HG03064 (cell line): ENCODE results near the gene XXYLT1.
A peak's percentile ranks its signal among the peaks of the same experiment; 100 is the strongest.
"Not testable (repeated sequence)": the region's sequence is repeated elsewhere in the genome, so short reads cannot be mapped to it uniquely, and the experiment has no call there.

ENCODE experiments used
- ATAC-seq: cut with Tn5 transposase; IDR thresholded peaks from one replicate; pipeline ENCODE4 v1.9.1; 2021; ENCODE audit warnings: low read depth; ENCODE audit not compliant: unreplicated experiment

The XXYLT1 gene

GRCh38 chr3:195117978-195118581 lies 152.9 kb downstream of the XXYLT1 start:
- no peak for ATAC-seq

- no peak for ATAC-seq
These were observed 154.4 kb downstream of the XXYLT1 start for GRCh38 chr3:195116407-195117185.

GRCh38 chr3:195115600-195116406 lies 155.2 kb downstream of the XXYLT1 start:
- no peak for ATAC-seq

GRCh38 chr3:195114786-195115599 lies 156.0 kb downstream of the XXYLT1 start:
- no peak for ATAC-seq

- ATAC-seq: no peak
These were observed 157.2 kb downstream of the XXYLT1 start for GRCh38 chr3:195113536-195114425.

GRCh38 chr3:195113048-195113447 lies 157.9 kb downstream of the XXYLT1 start:
- ATAC-seq: no peak

GRCh38 chr3:195112361-195112791 lies 158.6 kb downstream of the XXYLT1 start:
- ATAC-seq: no peak

- no peak for ATAC-seq
These were observed 159.2 kb downstream of the XXYLT1 start for GRCh38 chr3:195111766-195112165.

GRCh38 chr3:195111319-195111705 lies 159.6 kb downstream of the XXYLT1 start:
- ATAC-seq: no peak

- ATAC-seq: no peak
These were observed 160.2 kb downstream of the XXYLT1 start for GRCh38 chr3:195110647-195111318.

GRCh38 chr3:195109098-195109657 lies 161.8 kb downstream of the XXYLT1 start:
- no peak for ATAC-seq

GRCh38 chr3:195107593-195107992 lies 163.4 kb downstream of the XXYLT1 start:
- ATAC-seq: no peak

- not testable (repeated sequence) for ATAC-seq
These were observed 163.9 kb downstream of the XXYLT1 start for GRCh38 chr3:195107031-195107430.

- ATAC-seq: peak; percentile 69
These were observed 164.5 kb downstream of the XXYLT1 start for GRCh38 chr3:195106418-195106906.

- no peak for ATAC-seq
These were observed 165.0 kb downstream of the XXYLT1 start for GRCh38 chr3:195105841-195106417.

- ATAC-seq: no peak
These were observed 165.6 kb downstream of the XXYLT1 start for GRCh38 chr3:195105389-195105788.

GRCh38 chr3:195104340-195104739 lies 166.6 kb downstream of the XXYLT1 start:
- ATAC-seq: no peak

GRCh38 chr3:195103623-195104022 lies 167.3 kb downstream of the XXYLT1 start:
- no peak for ATAC-seq
